ENCODE results near the gene OSGIN1. TPM values are rescaled to one million over a fixed set of nuclear protein-coding genes. Genes with fewer than 3 reads are reported as not detected.

The OSGIN1 gene
- total RNA-seq, 6 experiments from 2014 or later, result 40.1 to 170 (median 53.9) TPM

DNA sequence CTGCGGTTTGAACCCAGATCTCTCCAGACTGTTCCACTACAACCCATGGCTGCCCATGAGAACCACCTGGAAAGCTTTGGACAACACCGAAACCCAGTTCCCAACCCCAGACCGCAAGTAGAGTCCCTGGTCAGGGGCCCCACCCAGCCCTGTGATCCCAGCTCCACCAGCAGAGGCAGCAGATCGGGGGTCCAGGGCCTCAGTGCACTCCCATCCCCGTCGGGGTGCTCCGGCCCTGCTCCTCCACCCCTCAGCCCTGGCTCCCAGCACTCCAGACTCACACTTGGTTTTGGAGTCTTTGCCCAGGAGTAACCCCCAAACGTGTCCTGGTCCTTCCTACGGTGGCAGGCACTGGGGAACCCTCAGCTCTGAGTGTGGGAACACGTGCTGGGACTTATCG, 20.7 kb upstream of the OSGIN1 start:
- intact Hi-C loops (cut with DNase I), result no loop called here
- no peak for DNase-seq
- no peaks in the 10 kb centered on the region for H3K36me3 ChIP-seq
- no peak for TF ChIP-seq POLR2A (IDR thresholded peaks at IDR 0.05)
- TF ChIP-seq, protein P1, sequence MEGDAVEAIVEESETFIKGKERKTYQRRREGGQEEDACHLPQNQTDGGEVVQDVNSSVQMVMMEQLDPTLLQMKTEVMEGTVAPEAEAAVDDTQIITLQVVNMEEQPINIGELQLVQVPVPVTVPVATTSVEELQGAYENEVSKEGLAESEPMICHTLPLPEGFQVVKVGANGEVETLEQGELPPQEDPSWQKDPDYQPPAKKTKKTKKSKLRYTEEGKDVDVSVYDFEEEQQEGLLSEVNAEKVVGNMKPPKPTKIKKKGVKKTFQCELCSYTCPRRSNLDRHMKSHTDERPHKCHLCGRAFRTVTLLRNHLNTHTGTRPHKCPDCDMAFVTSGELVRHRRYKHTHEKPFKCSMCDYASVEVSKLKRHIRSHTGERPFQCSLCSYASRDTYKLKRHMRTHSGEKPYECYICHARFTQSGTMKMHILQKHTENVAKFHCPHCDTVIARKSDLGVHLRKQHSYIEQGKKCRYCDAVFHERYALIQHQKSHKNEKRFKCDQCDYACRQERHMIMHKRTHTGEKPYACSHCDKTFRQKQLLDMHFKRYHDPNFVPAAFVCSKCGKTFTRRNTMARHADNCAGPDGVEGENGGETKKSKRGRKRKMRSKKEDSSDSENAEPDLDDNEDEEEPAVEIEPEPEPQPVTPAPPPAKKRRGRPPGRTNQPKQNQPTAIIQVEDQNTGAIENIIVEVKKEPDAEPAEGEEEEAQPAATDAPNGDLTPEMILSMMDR (IDR thresholded peaks at IDR 0.05), result no peak
- peaks cover 0 to 14% (median 5%) of the 10 kb centered on the region in 4 donors for H3K4me1 ChIP-seq
- no peaks in the 10 kb centered on the region for H3K9me3 ChIP-seq
- H3K4me3 ChIP-seq, result no peak overlapping the region
- ATAC-seq, result no peak
- H3K27me3 ChIP-seq, result no peaks in the 10 kb centered on the region
- no CpG with 5 or more reads among the region's 11 CpGs for WGBS (ENCODE audit: insufficient coverage, low coverage, low lambda C conversion rate, missing lambda C conversion rate)
- no peak overlapping the region for H3K27ac ChIP-seq

DNA sequence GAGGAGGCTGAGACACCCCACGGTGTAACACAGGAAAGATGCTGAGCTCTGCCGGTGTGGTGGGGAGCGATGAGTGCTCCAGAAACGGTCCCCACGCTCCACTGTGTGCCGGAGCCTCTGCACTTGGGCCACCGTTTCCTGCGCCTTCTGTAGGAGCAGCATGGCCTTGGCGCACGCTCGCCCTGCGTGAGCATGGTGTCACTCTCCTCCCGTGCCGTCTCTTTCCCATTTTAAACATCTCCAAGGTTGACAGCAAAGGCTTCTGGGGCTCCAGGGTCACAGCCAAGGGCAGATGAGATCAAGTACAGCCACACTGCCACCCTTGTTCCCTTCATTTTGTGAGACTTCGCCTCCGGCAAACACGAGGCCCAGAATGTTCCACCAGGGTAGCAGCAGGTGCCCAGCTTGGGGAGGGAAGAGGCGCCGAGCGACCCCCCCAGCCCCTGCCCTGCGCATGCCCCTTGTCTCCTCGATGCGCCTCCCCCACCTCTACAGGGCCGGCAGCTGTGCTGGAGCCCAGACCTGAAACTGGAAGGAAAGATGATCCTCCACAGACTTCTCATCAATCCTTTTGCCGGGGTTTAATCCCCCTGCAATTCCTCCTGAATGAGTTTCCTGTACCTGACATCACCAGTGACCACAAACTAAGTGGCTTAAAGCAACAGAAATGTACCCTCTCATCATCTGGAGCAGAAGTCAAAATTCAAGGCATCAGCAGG, 19.9 kb upstream of the OSGIN1 start:
- no peak for DNase-seq

DNA sequence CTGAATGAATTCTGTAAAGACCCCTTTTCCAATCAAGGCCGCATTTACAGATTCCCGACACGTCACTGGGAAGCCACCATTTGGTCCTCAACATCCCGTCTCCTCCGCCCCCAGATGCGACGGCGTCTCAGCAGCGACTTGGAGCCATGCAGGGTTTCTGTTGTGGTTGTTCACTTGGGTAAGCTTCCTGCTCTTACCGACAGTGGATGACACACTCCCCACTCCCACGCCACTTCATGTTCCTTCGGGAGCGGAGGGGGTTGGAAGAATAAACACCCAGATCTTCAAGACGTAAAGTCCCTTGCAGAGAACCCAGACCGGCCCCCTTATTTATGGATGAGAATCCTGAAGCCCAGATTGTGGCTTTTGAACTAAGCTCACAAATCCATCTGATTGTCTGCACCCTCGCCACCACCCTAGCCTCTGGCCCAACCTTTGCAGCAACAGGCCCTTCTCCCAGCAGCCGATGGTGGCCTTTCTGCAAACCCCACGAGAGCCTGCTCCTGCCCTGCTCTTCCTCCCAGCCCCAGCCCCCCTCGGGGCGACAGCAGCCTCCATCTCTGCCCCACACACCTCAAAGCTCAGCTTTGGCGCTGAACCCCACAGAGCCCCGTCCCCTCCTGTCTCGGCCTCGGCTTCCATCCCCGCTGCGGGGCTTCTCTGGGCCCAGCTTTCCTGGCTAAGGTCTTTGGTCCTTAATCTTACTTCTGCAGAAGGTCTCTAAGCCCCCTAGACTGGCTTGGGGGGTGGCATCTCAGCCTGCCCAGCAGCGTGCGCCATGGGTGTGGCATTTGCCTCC, 19.0 kb upstream of the OSGIN1 start:
- intact Hi-C loops (cut with DNase I), result no loop called here
- TF ChIP-seq POLR2A (IDR thresholded peaks at IDR 0.05), result no peak
- TF ChIP-seq, protein P1 (IDR thresholded peaks at IDR 0.05), result no peak
- peak in 1 of 3 donors; percentile 47 for DNase-seq
- no peak overlapping the region for H3K27ac ChIP-seq
- H3K27me3 ChIP-seq, result no peaks in the 10 kb centered on the region
- peaks cover 0 to 12% (median 4%) of the 10 kb centered on the region in 4 donors for H3K4me1 ChIP-seq
- no peak for ATAC-seq
- H3K9me3 ChIP-seq, result no peaks in the 10 kb centered on the region
- 84% methylated on average over 15 of the region's 28 CpGs for WGBS (ENCODE audit: insufficient coverage, low coverage, low lambda C conversion rate, missing lambda C conversion rate)
- H3K4me3 ChIP-seq, result no peak overlapping the region
- no peaks in the 10 kb centered on the region for H3K36me3 ChIP-seq

More for the DNA sequence above, 19.9 kb upstream of the OSGIN1 start:
- no peaks in the 10 kb centered on the region for H3K36me3 ChIP-seq
- no peaks in the 10 kb centered on the region for H3K9me3 ChIP-seq
- no peak for ATAC-seq
- peaks cover 0 to 9% (median 2%) of the 10 kb centered on the region in 4 donors for H3K4me1 ChIP-seq
- 79% methylated on average over 3 of the region's 25 CpGs for WGBS (ENCODE audit: insufficient coverage, low coverage, low lambda C conversion rate, missing lambda C conversion rate)
- no peak for TF ChIP-seq POLR2A (IDR thresholded peaks at IDR 0.05)
- TF ChIP-seq, protein P1 (IDR thresholded peaks at IDR 0.05), result no peak
- H3K4me3 ChIP-seq, result no peak overlapping the region
- intact Hi-C loops (cut with DNase I), result no loop called here
- no peaks in the 10 kb centered on the region for H3K27me3 ChIP-seq
- H3K27ac ChIP-seq, result no peak overlapping the region

DNA sequence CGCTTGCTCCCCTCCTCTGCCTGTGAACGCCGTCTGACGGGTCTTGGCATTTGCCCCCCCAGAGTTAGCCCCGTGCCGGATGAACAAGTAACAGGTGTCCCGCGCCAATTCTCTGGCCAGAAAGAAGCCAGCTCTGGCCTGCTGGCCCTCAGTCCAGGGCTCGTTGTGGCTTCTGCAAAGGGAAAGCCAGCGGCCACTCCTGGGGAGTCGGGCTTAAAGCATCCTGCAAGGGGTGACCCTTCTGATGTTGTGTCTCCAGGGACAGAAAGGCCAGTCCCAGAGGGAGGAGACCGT, 18.4 kb upstream of the OSGIN1 start:
- no peak for TF ChIP-seq POLR2A (IDR thresholded peaks at IDR 0.05)
- TF ChIP-seq, protein P1 (IDR thresholded peaks at IDR 0.05), result no peak
- H3K36me3 ChIP-seq, result no peaks in the 10 kb centered on the region
- intact Hi-C loops (cut with DNase I), result no loop called here
- H3K4me3 ChIP-seq, result no peak overlapping the region
- H3K4me1 ChIP-seq, result peaks cover 0 to 14% (median 7%) of the 10 kb centered on the region in 4 donors
- DNase-seq, result peak in 1 of 3 donors; percentile 49
- 21% methylated on average over 2 of the region's 12 CpGs for WGBS (ENCODE audit: insufficient coverage, low coverage, low lambda C conversion rate, missing lambda C conversion rate)
- no peak for ATAC-seq
- no peaks in the 10 kb centered on the region for H3K9me3 ChIP-seq
- H3K27ac ChIP-seq, result no peak overlapping the region
- H3K27me3 ChIP-seq, result no peaks in the 10 kb centered on the region

All from right lobe of liver (tissue), 6 donors.